Activated T-cell treated with anti-CD3 and anti-CD28 coated beads, Interleukin-2, amount 50 U/mL, for 1 hour (primary cell): ENCODE measurements around the gene MTTP.

Experiments
- DNase-seq: peaks from one replicate; pipeline ENCODE4 v3.0.0-alpha.2; 2020

MTTP gene

GRCh38 chr4:99670409-99671073 is 95.9 kb downstream of the MTTP start:
- DNase-seq = no peak
